Smooth muscle cell (in vitro differentiated cells): Measurements from ENCODE around the gene CFAP90. TPM values are rescaled to one million over a fixed set of nuclear protein-coding genes. Genes with fewer than 3 reads are reported as not detected.

Experiments used
- DNase-seq: peaks from one replicate; lab custom pipeline; 2025; ENCODE audit not compliant: unreplicated experiment; lab: John Stamatoyannopoulos, UW
- H2AFZ ChIP-seq: fragments of 200-600 bp; sonication (generic); 2 replicates; pipeline ENCODE4 v1.6.0; 2016; ENCODE audit warnings: antibody characterized with exemption, low read depth, mild to moderate bottlenecking
- H3F3A ChIP-seq: fragments of 200-600 bp; sonication (generic); 2 replicates; pipeline ENCODE4 v1.6.0; 2017; ENCODE audit warnings: antibody characterized with exemption, low read depth
- H3K27ac ChIP-seq: fragments of 200-600 bp; sonication (generic); 2 replicates; pipeline ENCODE4 v1.5.1; 2016; ENCODE audit warnings: low read depth, mild to moderate bottlenecking
- H3K27me3 ChIP-seq: fragments of 200-600 bp; sonication (generic); 2 replicates; pipeline ENCODE4 v1.6.1; 2016; ENCODE audit warnings: low read depth, mild to moderate bottlenecking
- H3K36me3 ChIP-seq: fragments of 200-600 bp; sonication (generic); 2 replicates; pipeline ENCODE4 v1.5.1; 2016; ENCODE audit warnings: low read depth
- H3K4me1 ChIP-seq: fragments of 200-600 bp; sonication (generic); 2 replicates; pipeline ENCODE4 v1.5.1; 2016; ENCODE audit warnings: low read depth
- H3K4me2 ChIP-seq: fragments of 200-600 bp; sonication (generic); 2 replicates; pipeline ENCODE4 v1.6.0; 2016; ENCODE audit warnings: mild to moderate bottlenecking
- H3K4me3 ChIP-seq: fragments of 200-600 bp; sonication (generic); 2 replicates; pipeline ENCODE4 v1.5.1; 2016; ENCODE audit warnings: mild to moderate bottlenecking
- H3K79me2 ChIP-seq: fragments of 200-600 bp; sonication (generic); 2 replicates; pipeline ENCODE4 v1.6.0; 2016; ENCODE audit warnings: low read depth, mild to moderate bottlenecking
- H3K9ac ChIP-seq: fragments of 200-600 bp; sonication (generic); 2 replicates; pipeline ENCODE4 v1.6.0; 2016; ENCODE audit warnings: low read depth
- H3K9me3 ChIP-seq: fragments of 200-600 bp; sonication (generic); replicated peaks from 2 replicates; pipeline ENCODE4 v1.5.1; 2016; ENCODE audit warnings: low read depth
- H4K20me1 ChIP-seq: fragments of 200-600 bp; sonication (generic); 2 replicates; pipeline ENCODE4 v1.6.0; 2016; ENCODE audit warnings: low read depth
- CTCF ChIP-seq: fragments of 200-600 bp; sonication (generic); IDR thresholded peaks from 2 replicates; pipeline ENCODE4 v1.5.1; 2017; ENCODE audit warnings: borderline replicate concordance, mild to moderate bottlenecking, antibody characterized with exemption; ENCODE audit not compliant: insufficient read depth, poor library complexity, severe bottlenecking
- WGBS: methylation state at CpG from one replicate; pipeline ENCODE4 v1.1.7; 2016; ENCODE audit warnings: low lambda C conversion rate; 5-methylcytosine and 5-hydroxymethylcytosine counted together
- polyA plus RNA-seq: library from polyadenylated mRNA; unstranded; fragments of >200 nt; fragmentation: Nextera tagmentation; extraction: Ambion mirVana; gene quantifications from 2 replicates; pipeline ENCODE4 v1.2.1, GENCODE V29; 2016
- total RNA-seq: library from RNA; depleted of rRNA; stranded (reverse); fragments of >200 nt; gene quantifications from 2 replicates; pipeline ENCODE4 v1.2.3, GENCODE V29; 2014

CFAP90 gene
- total and polyA plus RNA-seq, 2 experiments from 2014 or later: 0.22 to 0.82 TPM

GRCh38 chr5:7878381-7878873, 27.5 kb upstream of the CFAP90 start:
- Histone ChIP-seq H3K36me3 (peaks cover 18% of the 10 kb centered on the region), H3K4me3 (no peak overlapping the region), H3K9me3 (no peaks in the 10 kb centered on the region), H3K27me3 (no peaks in the 10 kb centered on the region), H2AFZ (no peak overlapping the region), H4K20me1 (peaks cover 49% of the 10 kb centered on the region), H3K9ac (no peak overlapping the region), H3F3A (peaks cover 3% of the 10 kb centered on the region), H3K4me1 (no peaks in the 10 kb centered on the region), H3K4me2 (no peak overlapping the region), H3K27ac (peak overlapping the region; percentile 31), H3K79me2 (peaks cover 29% of the 10 kb centered on the region)
- no peak for DNase-seq
- TF ChIP-seq CTCF: no peak

- Histone ChIP-seq H3K79me2 (peaks cover 34% of the 10 kb centered on the region), H3K36me3 (peaks cover 14% of the 10 kb centered on the region), H3K9me3 (no peaks in the 10 kb centered on the region), H2AFZ (no peak overlapping the region), H3K4me2 (no peak overlapping the region), H3K9ac (no peak overlapping the region), H3F3A (peaks cover 3% of the 10 kb centered on the region), H3K27ac (peak overlapping the region; percentile 31), H3K27me3 (no peaks in the 10 kb centered on the region), H4K20me1 (peaks cover 54% of the 10 kb centered on the region), H3K4me1 (no peaks in the 10 kb centered on the region), H3K4me3 (no peak overlapping the region)
- WGBS: 94% methylated on average over 9 of the region's 9 CpGs
- no peak for TF ChIP-seq CTCF
- no peak for DNase-seq
Measured at GRCh38 chr5:7877851-7878250, 26.9 kb upstream of the CFAP90 start.

GRCh38 chr5:7876867-7877266, 25.9 kb upstream of the CFAP90 start:
- no peak for TF ChIP-seq CTCF
- peak overlapping the region; percentile 15 for H3K27ac ChIP-seq
- no peak overlapping the region for H3K4me2 ChIP-seq
- H3K36me3 ChIP-seq: peaks cover 11% of the 10 kb centered on the region
- DNase-seq: no peak
- H2AFZ ChIP-seq: no peak overlapping the region
- H3K27me3 ChIP-seq: no peaks in the 10 kb centered on the region
- no peak overlapping the region for H3K9ac ChIP-seq
- peaks cover 44% of the 10 kb centered on the region for H3K79me2 ChIP-seq
- H4K20me1 ChIP-seq: peaks cover 64% of the 10 kb centered on the region
- H3K4me3 ChIP-seq: no peak overlapping the region
- H3K9me3 ChIP-seq: no peaks in the 10 kb centered on the region
- no peaks in the 10 kb centered on the region for H3K4me1 ChIP-seq
- H3F3A ChIP-seq: peaks cover 3% of the 10 kb centered on the region
- WGBS: 69% methylated on average over 3 of the region's 3 CpGs

GRCh38 chr5:7875151-7875550, 24.2 kb upstream of the CFAP90 start:
- Histone ChIP-seq H2AFZ (no peak overlapping the region), H3K9ac (no peak overlapping the region), H3K79me2 (peaks cover 61% of the 10 kb centered on the region), H3K9me3 (no peaks in the 10 kb centered on the region), H3K27ac (no peak overlapping the region), H3K4me1 (peaks cover 3% of the 10 kb centered on the region), H3K4me2 (no peak overlapping the region), H3K27me3 (no peaks in the 10 kb centered on the region), H3K36me3 (peaks cover 11% of the 10 kb centered on the region), H3K4me3 (no peak overlapping the region), H4K20me1 (peaks cover 79% of the 10 kb centered on the region), H3F3A (peaks cover 3% of the 10 kb centered on the region)
- over 99% methylated on average over 4 of the region's 4 CpGs for WGBS
- no peak for TF ChIP-seq CTCF
- no peak for DNase-seq
